ENCODE data around the gene ADA. TPM values are rescaled to one million over a fixed set of nuclear protein-coding genes. Genes with fewer than 3 reads are reported as not detected.

The ADA gene
- total RNA-seq, 2 experiments from 2014 or later, result 90.4 to 98.8 TPM

- Mint-ChIP-seq H3K4me1 (peaks cover 19% of the 10 kb centered on the region), H3K27me3 (no peaks in the 10 kb centered on the region), H3K27ac (no peak overlapping the region), H3K4me3 (no peak overlapping the region), H3K36me3 (peaks cover 74% of the 10 kb centered on the region), H3K9me3 (no peaks in the 10 kb centered on the region)
- DNase-seq, result no peak
- POLR2A ChIA-PET, result no interaction called here
- ATAC-seq (ENCODE audit: low read depth), result no peak
Observed at GRCh38 chr20:44622501-44623270, 28.8 kb downstream of the ADA start.

- DNase-seq (no peak), ATAC-seq (ENCODE audit: low read depth) (no peak)
- Mint-ChIP-seq H3K36me3 (peaks cover 68% of the 10 kb centered on the region), H3K9me3 (no peaks in the 10 kb centered on the region), H3K4me3 (no peak overlapping the region), H3K4me1 (peaks cover 19% of the 10 kb centered on the region), H3K27me3 (no peaks in the 10 kb centered on the region), H3K27ac (no peak overlapping the region)
- POLR2A ChIA-PET, result no interaction called here
Observed at GRCh38 chr20:44621939-44622338, 29.6 kb downstream of the ADA start.

GRCh38 chr20:44621325-44621724, 30.2 kb downstream of the ADA start:
- POLR2A ChIA-PET, result no interaction called here
- Mint-ChIP-seq H3K9me3 (no peaks in the 10 kb centered on the region), H3K27me3 (no peaks in the 10 kb centered on the region), H3K36me3 (peaks cover 63% of the 10 kb centered on the region), H3K27ac (no peak overlapping the region), H3K4me3 (no peak overlapping the region), H3K4me1 (peaks cover 14% of the 10 kb centered on the region)
- ATAC-seq (ENCODE audit: low read depth) (no peak), DNase-seq (no peak)

DNA sequence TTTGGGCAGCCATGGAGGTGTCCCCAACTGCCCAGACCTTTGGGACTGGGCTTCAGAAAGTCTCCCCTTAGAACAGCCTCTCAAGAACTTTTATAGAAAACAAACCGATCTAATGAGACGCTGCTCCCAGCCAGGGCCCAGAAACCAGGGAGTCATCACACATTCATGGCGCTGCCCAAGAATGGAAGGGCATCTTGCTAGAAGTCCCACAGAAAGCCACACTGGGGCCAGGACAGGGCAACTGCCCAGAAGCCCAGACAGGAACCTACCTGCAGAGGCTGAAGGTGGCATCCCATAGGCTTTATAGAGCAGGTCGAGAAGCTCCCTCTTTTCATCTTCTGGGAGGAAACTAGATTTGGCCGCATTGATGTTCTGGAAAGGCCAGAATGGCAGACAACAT, 31.5 kb downstream of the ADA start:
- POLR2A ChIA-PET, result no interaction called here
- no peak for ATAC-seq (ENCODE audit: low read depth)
- Mint-ChIP-seq H3K27ac (no peak overlapping the region), H3K4me1 (peaks cover 23% of the 10 kb centered on the region), H3K9me3 (no peaks in the 10 kb centered on the region), H3K36me3 (peaks cover 65% of the 10 kb centered on the region), H3K4me3 (no peak overlapping the region), H3K27me3 (no peaks in the 10 kb centered on the region)
- DNase-seq, result no peak

- ATAC-seq (ENCODE audit: low read depth), result no peak
- DNase-seq, result no peak
- no peaks in the 10 kb centered on the region for H3K27me3 Mint-ChIP-seq
- H3K4me1 Mint-ChIP-seq, result peaks cover 27% of the 10 kb centered on the region
- no peak overlapping the region for H3K27ac Mint-ChIP-seq
- no peaks in the 10 kb centered on the region for H3K9me3 Mint-ChIP-seq
- POLR2A ChIA-PET, result interaction anchor here (2.6 kb wide), 1 partner anchor 26 kb away, joined by 9 read pairs; no protein-coding TSS in a partner anchor
- no peak overlapping the region for H3K4me3 Mint-ChIP-seq
- peaks cover 60% of the 10 kb centered on the region for H3K36me3 Mint-ChIP-seq
Observed at GRCh38 chr20:44619294-44619693, 32.2 kb downstream of the ADA start.

- Mint-ChIP-seq H3K9me3 (no peaks in the 10 kb centered on the region), H3K27ac (peak overlapping the region; percentile 73), H3K36me3 (peaks cover 57% of the 10 kb centered on the region), H3K4me3 (no peak overlapping the region), H3K4me1 (peaks cover 27% of the 10 kb centered on the region), H3K27me3 (no peaks in the 10 kb centered on the region)
- DNase-seq (no peak), ATAC-seq (ENCODE audit: low read depth) (peak; percentile 48)
- POLR2A ChIA-PET, result interaction anchor here (0.6 to 2.6 kb wide), 2 partner anchors 27 to 255 kb away, joined by 3 to 9 read pairs; no protein-coding TSS in a partner anchor
Observed at GRCh38 chr20:44618318-44618731, 33.2 kb downstream of the ADA start.

- Mint-ChIP-seq H3K27ac (peak overlapping the region; percentile 79), H3K4me1 (peaks cover 28% of the 10 kb centered on the region), H3K9me3 (no peaks in the 10 kb centered on the region), H3K27me3 (no peaks in the 10 kb centered on the region), H3K36me3 (peaks cover 42% of the 10 kb centered on the region), H3K4me3 (no peak overlapping the region)
- DNase-seq, result no peak
- POLR2A ChIA-PET, result interaction anchor here (1.4 to 2.6 kb wide), 2 partner anchors 26 to 29 kb away, joined by 4 to 9 read pairs; no protein-coding TSS in a partner anchor
- no peak for ATAC-seq (ENCODE audit: low read depth)
Observed at GRCh38 chr20:44616604-44616964, 34.9 kb downstream of the ADA start.

DNA sequence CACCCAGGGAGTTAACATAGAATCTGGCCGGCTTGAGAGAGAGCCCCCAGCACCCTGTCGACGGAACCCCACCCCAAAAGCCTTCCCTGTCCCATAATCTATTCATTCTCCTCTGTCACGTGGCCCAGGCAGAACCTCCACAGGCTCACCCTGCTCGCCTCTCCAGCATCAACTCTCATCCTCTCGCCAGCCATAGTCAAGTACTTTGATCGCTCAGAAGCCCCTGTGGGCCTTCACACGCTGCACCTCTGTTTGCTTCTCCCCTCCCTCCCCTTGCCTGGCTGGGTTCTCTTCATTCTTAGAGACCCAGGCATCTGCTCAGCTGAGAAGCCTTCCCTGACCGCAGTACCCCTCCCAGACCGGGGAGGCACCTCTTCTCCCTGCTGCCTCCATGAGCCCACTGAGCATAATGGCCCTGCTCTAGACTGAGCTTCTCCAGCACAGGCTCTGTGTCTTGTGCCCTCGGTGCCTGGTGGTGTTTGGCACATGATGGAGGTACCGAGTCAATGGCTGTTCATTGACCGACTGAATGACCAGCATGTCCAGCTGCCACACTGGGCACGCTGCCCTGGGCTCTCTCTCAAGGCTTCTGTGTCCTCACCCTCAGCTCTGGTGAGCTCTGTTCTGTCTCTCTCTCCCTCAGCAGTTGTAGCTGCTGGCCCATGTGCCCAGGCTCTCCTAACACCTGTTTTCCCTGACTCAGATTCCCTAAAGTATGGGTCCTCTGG, 35.5 kb downstream of the ADA start:
- H3K4me1 Mint-ChIP-seq, result peaks cover 28% of the 10 kb centered on the region
- ATAC-seq (ENCODE audit: low read depth), result no peak
- peak overlapping the region; percentile 79 for H3K27ac Mint-ChIP-seq
- no peak overlapping the region for H3K4me3 Mint-ChIP-seq
- POLR2A ChIA-PET, result interaction anchor here (0.8 to 1.4 kb wide), 2 partner anchors 18 to 27 kb away, joined by 3 to 4 read pairs; no protein-coding TSS in a partner anchor
- H3K9me3 Mint-ChIP-seq, result no peaks in the 10 kb centered on the region
- H3K27me3 Mint-ChIP-seq, result no peaks in the 10 kb centered on the region
- H3K36me3 Mint-ChIP-seq, result peaks cover 36% of the 10 kb centered on the region
- DNase-seq, result no peak

DNA sequence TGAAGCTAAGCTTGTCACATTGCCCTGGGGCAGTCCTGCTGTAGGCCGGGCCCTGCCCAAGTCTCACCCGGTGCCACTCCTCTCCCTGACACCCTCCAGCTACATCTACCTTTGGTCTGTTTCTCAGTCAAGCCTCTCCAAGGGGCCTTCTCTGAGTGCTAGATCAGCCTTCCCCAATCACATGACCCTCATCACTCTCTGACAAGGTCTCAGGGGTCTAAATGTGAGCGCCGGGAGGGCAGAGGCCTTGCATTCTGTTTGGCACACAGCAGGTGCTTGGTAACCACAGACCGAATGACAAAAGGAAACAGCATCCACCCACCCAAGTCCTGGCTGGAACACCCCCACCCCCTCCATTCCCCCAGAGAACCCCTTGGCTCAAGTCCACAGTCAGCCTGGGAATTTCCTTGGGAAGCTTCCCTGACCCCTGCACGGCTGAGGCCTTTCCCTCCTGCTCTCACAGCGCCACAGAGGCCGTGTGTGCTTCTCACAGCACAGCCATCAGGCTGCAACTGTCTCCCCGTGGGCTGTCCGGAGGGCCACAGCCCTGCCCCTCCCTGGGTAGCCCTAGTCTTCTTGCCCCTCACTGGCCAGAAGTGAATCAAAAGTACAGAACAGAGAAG, 36.2 kb downstream of the ADA start:
- peak overlapping the region; percentile 79 for H3K27ac Mint-ChIP-seq
- peak; percentile 33 for ATAC-seq (ENCODE audit: low read depth)

DNA sequence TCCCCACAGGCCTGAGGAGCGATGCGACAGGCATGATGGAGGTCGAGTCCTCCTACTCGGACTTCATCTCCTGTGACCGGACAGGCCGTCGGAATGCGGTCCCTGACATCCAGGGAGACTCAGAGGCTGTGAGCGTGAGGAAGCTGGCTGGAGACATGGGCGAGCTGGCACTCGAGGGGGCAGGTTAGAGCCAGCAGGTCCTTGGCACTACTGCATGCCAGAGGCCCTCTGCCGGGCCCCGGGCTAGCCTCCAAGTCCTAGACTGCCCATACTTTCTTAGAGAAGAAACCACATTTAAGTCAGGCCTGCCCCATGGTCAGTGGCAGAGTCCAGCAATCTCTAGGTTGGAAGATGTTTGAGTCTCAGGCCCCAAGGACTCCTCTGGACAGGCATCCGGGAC, 37.0 kb downstream of the ADA start:
- ATAC-seq (ENCODE audit: low read depth) (no peak), DNase-seq (no peak)
- peaks cover 36% of the 10 kb centered on the region for H3K4me1 Mint-ChIP-seq
- no peak overlapping the region for H3K4me3 Mint-ChIP-seq
- H3K9me3 Mint-ChIP-seq, result no peaks in the 10 kb centered on the region
- no peaks in the 10 kb centered on the region for H3K27me3 Mint-ChIP-seq
- peaks cover 22% of the 10 kb centered on the region for H3K36me3 Mint-ChIP-seq
- H3K27ac Mint-ChIP-seq, result peak overlapping the region; percentile 79
- POLR2A ChIA-PET, result interaction anchor here (0.6 kb wide), 1 partner anchor 32 kb away, joined by 6 read pairs; no protein-coding TSS in a partner anchor

More for the DNA sequence above, 36.2 kb downstream of the ADA start:
- H3K4me3 Mint-ChIP-seq, result peak overlapping the region; percentile 17
- no peaks in the 10 kb centered on the region for H3K27me3 Mint-ChIP-seq
- peaks cover 29% of the 10 kb centered on the region for H3K36me3 Mint-ChIP-seq
- no peaks in the 10 kb centered on the region for H3K9me3 Mint-ChIP-seq
- POLR2A ChIA-PET, result no interaction called here
- no peak for DNase-seq
- peaks cover 33% of the 10 kb centered on the region for H3K4me1 Mint-ChIP-seq

DNA sequence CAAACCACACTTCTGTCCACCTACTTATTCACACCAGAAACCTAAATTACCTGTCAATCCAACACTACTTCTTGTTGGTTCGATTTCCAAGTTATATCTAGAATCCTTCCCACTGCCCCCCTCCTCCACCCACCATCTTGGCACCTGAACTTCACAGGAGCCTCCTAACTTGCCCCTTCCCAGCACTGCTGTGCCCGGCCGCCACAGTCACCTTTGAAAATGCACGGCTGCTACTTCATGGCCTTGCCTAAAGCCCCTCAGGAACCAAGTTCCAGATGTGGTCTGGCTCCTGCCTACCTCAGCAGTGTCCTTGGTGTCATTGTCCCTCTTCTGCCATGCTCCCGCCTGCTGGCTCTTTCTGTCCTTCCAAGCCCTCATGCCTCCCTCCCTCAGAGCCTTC, 37.9 kb downstream of the ADA start:
- no peaks in the 10 kb centered on the region for H3K27me3 Mint-ChIP-seq
- H3K36me3 Mint-ChIP-seq, result peaks cover 18% of the 10 kb centered on the region
- no peaks in the 10 kb centered on the region for H3K9me3 Mint-ChIP-seq
- ATAC-seq (ENCODE audit: low read depth) (no peak), DNase-seq (no peak)
- H3K27ac Mint-ChIP-seq, result no peak overlapping the region
- POLR2A ChIA-PET, result no interaction called here
- no peak overlapping the region for H3K4me3 Mint-ChIP-seq
- peaks cover 29% of the 10 kb centered on the region for H3K4me1 Mint-ChIP-seq

GRCh38 chr20:44610313-44610962, 41.1 kb downstream of the ADA start:
- DNase-seq, result no peak
- peak; percentile 50 for ATAC-seq (ENCODE audit: low read depth)
- Mint-ChIP-seq H3K4me3 (peak overlapping the region; percentile 77), H3K9me3 (no peaks in the 10 kb centered on the region), H3K4me1 (peaks cover 17% of the 10 kb centered on the region), H3K36me3 (peaks cover 14% of the 10 kb centered on the region), H3K27ac (peak overlapping the region; percentile 87), H3K27me3 (no peaks in the 10 kb centered on the region)
- POLR2A ChIA-PET, result interaction anchor here (1.0 to 1.4 kb wide), 3 partner anchors 12 to 73 kb away, joined by 3 to 5 read pairs (median 3); no protein-coding TSS in a partner anchor

Measured in activated naive CD8-positive, alpha-beta T cell treated with anti-CD3 and anti-CD28 coated beads, Interleukin-2, amount 10 ng/mL, durations not matched to agents 7 days and 5 days (primary cell).